Liver (tissue), 9 donors: ENCODE data around the gene STRBP. TPM values are rescaled to one million over a fixed set of nuclear protein-coding genes. Genes with fewer than 3 reads are reported as not detected.

Source experiments
- DNase-seq: peaks from one replicate; pipeline ENCODE4 v3.0.0-alpha.2; 2017; ENCODE audit warnings: low spot score
- H3K27ac ChIP-seq, 2 donors: one replicate each; pipeline ENCODE4 v1.7.0; 2013; ENCODE audit warnings: inconsistent platforms in 2 of 2, low read length in 2 of 2, control low read depth in 1 of 2, low read depth in 1 of 2, mild to moderate bottlenecking in 1 of 2
- H3K27me3 ChIP-seq, 4 donors: one replicate each; pipeline versions ENCODE4 v1.6.1 to v1.7.0; 2013; ENCODE audit warnings: low read length in 3 of 4, inconsistent platforms in 1 of 4, mild to moderate bottlenecking in 1 of 4, moderate library complexity in 1 of 4; ENCODE audit not compliant: control insufficient read depth in 4 of 4, insufficient read depth in 4 of 4
- H3K36me3 ChIP-seq, 4 donors: one replicate each; pipeline versions ENCODE4 v1.6.1 to v1.7.0; 2013; ENCODE audit warnings: low read length in 3 of 4, mild to moderate bottlenecking in 3 of 4, low read depth in 1 of 4, moderate library complexity in 1 of 4; ENCODE audit not compliant: control insufficient read depth in 4 of 4, insufficient read depth in 3 of 4
- H3K4me1 ChIP-seq, 4 donors: one replicate each; pipeline versions ENCODE4 v1.6.1 to v1.7.0; 2013; ENCODE audit warnings: low read length in 3 of 4, mild to moderate bottlenecking in 3 of 4, moderate library complexity in 1 of 4; ENCODE audit not compliant: control insufficient read depth in 4 of 4, insufficient read depth in 4 of 4
- H3K4me3 ChIP-seq, 3 donors: one replicate each; pipeline versions ENCODE4 v1.6.1 to v1.7.0; 2013; ENCODE audit warnings: low read length in 3 of 3, control low read depth in 1 of 3, low read depth in 1 of 3, mild to moderate bottlenecking in 1 of 3
- H3K9ac ChIP-seq, 2 donors: one replicate each; pipeline ENCODE4 v1.7.0; 2013; ENCODE audit warnings: low read length in 2 of 2, mild to moderate bottlenecking in 2 of 2, moderate library complexity in 2 of 2, control low read depth in 1 of 2, low read depth in 1 of 2
- H3K9me3 ChIP-seq, 4 donors: one replicate each; pipeline versions ENCODE4 v1.6.1 to v1.7.0; 2013; ENCODE audit warnings: low read length in 3 of 4; ENCODE audit not compliant: control insufficient read depth in 4 of 4
- FOXA2 ChIP-seq: IDR thresholded peaks from 2 replicates; pipeline ENCODE4 v1.6.1; 2016; ENCODE audit warnings: antibody characterized with exemption
- GABPA ChIP-seq, 2 donors: IDR thresholded peaks in 1 of 2; conservative IDR thresholded peaks in 1 of 2; 2 replicates each; pipeline ENCODE4 v1.6.1; 2016; ENCODE audit warnings: antibody characterized with exemption in 2 of 2, mild to moderate bottlenecking in 1 of 2, moderate library complexity in 1 of 2
- HNF4A ChIP-seq, 2 donors: conservative IDR thresholded peaks; 2 replicates each; pipeline ENCODE4 v1.6.1; 2016; ENCODE audit warnings: antibody characterized with exemption in 2 of 2, mild to moderate bottlenecking in 2 of 2
- JUND ChIP-seq, 2 donors: IDR thresholded peaks; 2 replicates each; pipeline ENCODE4 v1.6.1; 2016; ENCODE audit warnings: antibody characterized with exemption in 2 of 2
- RAD21 ChIP-seq, 2 donors: IDR thresholded peaks; 2 replicates each; pipeline ENCODE4 v1.6.1; 2016; ENCODE audit warnings: antibody characterized with exemption in 2 of 2, mild to moderate bottlenecking in 2 of 2
- TAF1 ChIP-seq: conservative IDR thresholded peaks from 2 replicates; pipeline ENCODE4 v1.6.1; 2016; ENCODE audit warnings: antibody characterized with exemption, mild to moderate bottlenecking
- WGBS: extraction: QIAGEN DNeasy Blood & Tissue Kit; methylation state at CpG from one replicate; pipeline ENCODE4 v1.1.7; 2013; 5-methylcytosine and 5-hydroxymethylcytosine counted together
- polyA plus RNA-seq, 2 donors: library from polyadenylated mRNA; stranded (reverse) in 1 of 2; unstranded in 1 of 2; fragments of 200-250 nt in 1 of 2; fragments of >200 nt in 1 of 2; fragmentation: Nextera tagmentation in 1 of 2; extraction: Ambion mirVana in 1 of 2; gene quantifications; one replicate each; pipeline versions ENCODE4 v1.2.1 to v1.2.3, GENCODE V29; 2013 to 2015
- total RNA-seq, 2 donors: library from RNA; depleted of rRNA; stranded (reverse); fragments of >200 nt; gene quantifications; one replicate each; pipeline ENCODE4 v1.2.3, GENCODE V29; 2014
- TF ChIP-seq, protein P1 (sequence below): IDR thresholded peaks from 2 replicates; pipeline ENCODE4 v1.6.1; 2016; ENCODE audit warnings: antibody characterized with exemption
- donor health status: healthy.
- donor health status: healthy.
- donor health status: healthy.
- donor health status: healthy.
- donor health status: healthy.

STRBP gene
- total and polyA plus RNA-seq, 4 donors, result 4.3 to 17.2 (median 8.5) TPM

DNA sequence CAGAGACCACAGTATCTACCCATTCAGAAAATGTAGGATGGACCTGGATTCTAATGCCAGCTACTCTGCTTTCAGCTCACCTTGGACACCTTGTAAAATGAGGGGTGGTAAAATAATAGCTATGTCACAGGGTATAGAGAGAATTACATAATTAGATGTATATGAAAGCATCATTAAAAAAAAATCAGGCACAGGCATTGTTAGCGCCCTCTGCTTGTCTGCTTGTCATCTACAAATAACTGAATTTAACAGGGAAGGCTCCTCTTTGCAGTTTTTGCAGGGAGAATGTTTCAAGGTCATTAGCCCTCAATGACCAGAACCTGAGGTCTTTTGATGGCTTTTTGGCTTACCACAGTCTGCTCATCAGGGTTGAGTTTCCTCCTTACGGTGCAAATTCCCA is 176.9 kb downstream of the STRBP start:
- H3K27ac ChIP-seq, result no peak overlapping the region
- no peak for DNase-seq
- no peaks in the 10 kb centered on the region for H3K27me3 ChIP-seq
- H3K9me3 ChIP-seq, result no peaks in the 10 kb centered on the region
- peaks cover 0 to 27% (median 4%) of the 10 kb centered on the region in 4 donors for H3K36me3 ChIP-seq
- TF ChIP-seq, protein P1, sequence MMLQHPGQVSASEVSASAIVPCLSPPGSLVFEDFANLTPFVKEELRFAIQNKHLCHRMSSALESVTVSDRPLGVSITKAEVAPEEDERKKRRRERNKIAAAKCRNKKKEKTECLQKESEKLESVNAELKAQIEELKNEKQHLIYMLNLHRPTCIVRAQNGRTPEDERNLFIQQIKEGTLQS, result no peak
- TF ChIP-seq TAF1, result no peak
- no peak overlapping the region for H3K9ac ChIP-seq
- H3K4me3 ChIP-seq, result no peak overlapping the region
- 94% methylated on average over 2 of the region's 2 CpGs for WGBS
- peaks cover 2 to 9% (median 4%) of the 10 kb centered on the region in 4 donors for H3K4me1 ChIP-seq

DNA sequence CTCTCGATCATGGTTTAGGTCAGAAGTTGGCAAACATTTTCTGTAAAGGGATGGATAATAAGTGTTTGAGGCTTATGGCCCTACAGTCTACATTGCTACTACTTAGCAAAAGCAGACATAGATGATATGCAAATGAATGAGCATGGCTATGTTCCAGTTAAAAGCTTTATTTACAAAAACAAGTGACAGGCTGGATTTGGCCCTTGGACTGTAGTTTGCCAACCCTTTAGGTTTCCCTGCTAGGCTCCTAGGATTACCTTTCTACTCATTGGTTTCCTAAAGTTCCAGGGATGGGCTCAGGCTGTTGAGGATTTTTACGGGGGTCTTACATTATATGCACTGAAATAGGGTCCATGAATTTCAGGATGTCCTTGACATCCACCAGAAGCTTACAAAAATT is 177.4 kb downstream of the STRBP start:
- DNase-seq, result no peak
- Histone ChIP-seq H3K9me3 (no peaks in the 10 kb centered on the region), H3K9ac (no peak overlapping the region), H3K36me3 (peaks cover 0 to 24% (median 4%) of the 10 kb centered on the region in 4 donors), H3K4me1 (peaks cover 2 to 9% (median 4%) of the 10 kb centered on the region in 4 donors), H3K27me3 (no peaks in the 10 kb centered on the region), H3K4me3 (no peak overlapping the region), H3K27ac (no peak overlapping the region)
- TF ChIP-seq HNF4A (conservative IDR thresholded peaks at IDR 0.05), result peak; percentile 68 to 85
- TF ChIP-seq, protein P1, result no peak
- peak; percentile 27 for TF ChIP-seq FOXA2
- 82% methylated on average over 2 of the region's 2 CpGs for WGBS

DNA sequence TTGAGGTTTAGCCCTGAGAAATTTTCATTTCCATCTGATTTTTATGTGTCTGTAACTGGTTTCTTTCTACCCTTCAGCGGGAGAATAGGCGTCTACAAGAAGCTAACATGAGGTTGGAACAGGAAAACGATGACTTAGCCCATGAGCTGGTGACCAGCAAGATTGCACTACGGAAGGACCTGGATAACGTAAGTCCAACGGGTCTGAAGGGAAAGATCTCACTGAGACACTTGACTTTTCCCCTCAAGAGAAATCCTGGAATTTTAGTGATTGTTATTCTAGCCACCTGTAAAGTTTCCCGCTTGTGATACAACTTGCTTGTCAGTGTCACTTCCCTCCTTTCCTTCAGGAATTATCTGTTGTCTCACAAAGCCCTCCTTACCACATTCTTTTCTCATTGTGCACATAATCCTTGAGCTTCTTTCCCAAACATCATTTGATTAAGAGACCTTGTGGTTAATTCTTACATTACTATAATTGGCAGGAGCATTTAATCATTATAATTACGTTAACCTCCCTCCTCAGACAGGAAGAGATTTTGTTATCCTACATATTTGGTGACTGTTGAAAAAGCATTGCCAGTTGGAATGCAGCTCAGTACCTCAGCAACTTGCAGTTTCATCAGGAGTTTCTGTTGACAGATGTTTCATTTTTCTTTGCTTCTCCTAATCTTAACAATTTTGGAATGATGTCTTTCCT is 178.0 kb downstream of the STRBP start:
- no peak overlapping the region for H3K27ac ChIP-seq
- peaks cover 2 to 9% (median 4%) of the 10 kb centered on the region in 4 donors for H3K4me1 ChIP-seq
- peaks cover 0 to 23% (median 4%) of the 10 kb centered on the region in 4 donors for H3K36me3 ChIP-seq
- H3K27me3 ChIP-seq, result no peaks in the 10 kb centered on the region
- no peaks in the 10 kb centered on the region for H3K9me3 ChIP-seq
- H3K4me3 ChIP-seq, result no peak overlapping the region
- DNase-seq, result no peak
- TF ChIP-seq TAF1, result no peak
- TF ChIP-seq RAD21 (IDR thresholded peaks at IDR 0.05), result no peak
- TF ChIP-seq FOXA2, result no peak
- WGBS, result 93% methylated on average over 8 of the region's 8 CpGs
- no peak overlapping the region for H3K9ac ChIP-seq

- Histone ChIP-seq H3K27me3 (no peaks in the 10 kb centered on the region), H3K9me3 (no peaks in the 10 kb centered on the region), H3K4me3 (no peak overlapping the region), H3K27ac (no peak overlapping the region), H3K36me3 (peaks cover 0 to 27% (median 7%) of the 10 kb centered on the region in 4 donors), H3K9ac (no peak overlapping the region), H3K4me1 (peaks cover 2 to 9% (median 4%) of the 10 kb centered on the region in 4 donors)
- TF ChIP-seq JUND (IDR thresholded peaks at IDR 0.05) (no peak), GABPA (IDR thresholded peaks at IDR 0.05 in 1 of 2, conservative IDR thresholded peaks at IDR 0.05 in 1 of 2) (no peak), HNF4A (conservative IDR thresholded peaks at IDR 0.05) (no peak), RAD21 (IDR thresholded peaks at IDR 0.05) (no peak), TAF1 (no peak)
- no peak for DNase-seq
- WGBS, result 97% methylated on average over 5 of the region's 5 CpGs
These were observed 178.6 kb downstream of the STRBP start for GRCh38 chr9:123089790-123090189.
